ENCODE measurements around the gene LRCH1. TPM values are rescaled to one million over a fixed set of nuclear protein-coding genes. Genes with fewer than 3 reads are reported as not detected.

The LRCH1 gene
- total RNA-seq, 4 donors from 2014 or later = 54.3 to 72.2 (median 57.4) TPM

GRCh38 chr13:46570273-46570672 lies 17.3 kb downstream of the LRCH1 start:
- ATAC-seq = no peak
- H3K4me1 ChIP-seq = peaks cover 19 to 88% (median 24%) of the 10 kb centered on the region in 3 donors
- H3K27ac ChIP-seq = no peak overlapping the region

DNA sequence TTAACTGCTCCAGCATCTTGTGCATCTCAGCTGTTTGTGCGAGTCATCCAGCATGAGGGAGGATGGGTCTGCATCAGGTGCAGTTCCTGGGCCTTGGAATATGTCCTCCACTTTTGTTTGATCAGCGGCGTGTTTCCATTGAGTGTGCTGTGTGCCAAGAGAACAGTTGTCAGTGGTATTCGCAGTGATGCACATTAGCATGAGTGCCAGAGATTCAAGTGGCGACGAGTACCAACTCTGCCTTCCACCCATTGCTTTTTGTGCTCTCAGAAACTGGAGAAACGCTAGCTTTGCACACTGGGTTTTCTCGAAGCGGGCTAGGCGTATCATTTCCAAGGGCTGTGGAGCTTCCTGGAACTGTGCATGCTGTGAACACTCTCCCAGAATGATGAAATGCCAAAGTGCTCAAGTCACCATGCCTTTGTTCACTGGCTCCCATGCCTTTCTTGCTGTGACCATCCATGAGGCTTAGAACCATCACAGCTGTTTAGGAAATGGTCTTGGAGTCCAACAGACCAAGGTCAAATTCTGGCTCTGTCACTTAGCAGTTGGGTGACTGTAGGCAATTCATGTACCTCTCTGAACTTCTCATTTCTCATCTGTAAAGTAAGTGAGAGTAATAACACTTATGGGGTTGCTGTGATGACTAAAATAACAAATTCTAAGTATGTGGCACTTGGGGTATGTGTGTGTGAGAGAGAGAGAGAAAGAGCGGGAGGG lies 18.4 kb downstream of the LRCH1 start:
- Histone ChIP-seq H3K4me1 (peaks cover 27 to 89% (median 29%) of the 10 kb centered on the region in 3 donors), H3K9me3 (no peaks in the 10 kb centered on the region), H3K27me3 (no peaks in the 10 kb centered on the region), H3K4me3 (no peak overlapping the region), H3K36me3 (no peaks in the 10 kb centered on the region), H3K27ac (peak overlapping the region in 3 of 4 donors; percentile 24 to 68 (median 64))
- peak; percentile 38 for ATAC-seq
- 60 to 88% methylated on average over 6 to 7 of the region's 11 CpGs for WGBS, 2 donors (ENCODE audit: low coverage in 1 of 2)
- TF ChIP-seq POLR2AphosphoS5 (IDR thresholded peaks at IDR 0.05) = peak; percentile 56
- TF ChIP-seq POLR2A (IDR thresholded peaks at IDR 0.05) = no peak
- no peak for TF ChIP-seq CTCF (IDR thresholded peaks at IDR 0.05)
- no peak for TF ChIP-seq EP300 (IDR thresholded peaks at IDR 0.05)

More at GRCh38 chr13:46570273-46570672, 17.3 kb downstream of the LRCH1 start:
- TF ChIP-seq POLR2AphosphoS5 (IDR thresholded peaks at IDR 0.05) (no peak), CTCF (IDR thresholded peaks at IDR 0.05) (no peak), POLR2A (IDR thresholded peaks at IDR 0.05) (no peak), EP300 (IDR thresholded peaks at IDR 0.05) (no peak)
- Histone ChIP-seq H3K9me3 (no peaks in the 10 kb centered on the region), H3K4me3 (no peak overlapping the region), H3K36me3 (no peaks in the 10 kb centered on the region), H3K27me3 (no peaks in the 10 kb centered on the region)
- 74 to 75% methylated on average over 3 to 4 of the region's 4 CpGs for WGBS, 2 donors (ENCODE audit: low coverage in 1 of 2)

- Histone ChIP-seq H3K36me3 (no peaks in the 10 kb centered on the region), H3K27ac (peak overlapping the region in 3 of 4 donors; percentile 24 to 68 (median 64)), H3K4me1 (peaks cover 27 to 90% (median 28%) of the 10 kb centered on the region in 3 donors), H3K9me3 (no peaks in the 10 kb centered on the region), H3K4me3 (no peak overlapping the region), H3K27me3 (no peaks in the 10 kb centered on the region)
- TF ChIP-seq CTCF (IDR thresholded peaks at IDR 0.05) = no peak
- TF ChIP-seq POLR2AphosphoS5 (IDR thresholded peaks at IDR 0.05) = no peak
- no peak for TF ChIP-seq EP300 (IDR thresholded peaks at IDR 0.05)
- TF ChIP-seq POLR2A (IDR thresholded peaks at IDR 0.05) = no peak
- 34 to 37% methylated on average over 6 to 7 of the region's 7 CpGs for WGBS, 2 donors (ENCODE audit: low coverage in 1 of 2)
- no peak for ATAC-seq
Observed at GRCh38 chr13:46571909-46572595, 19.1 kb downstream of the LRCH1 start.

GRCh38 chr13:46572752-46573431 lies 19.9 kb downstream of the LRCH1 start:
- Histone ChIP-seq H3K4me3 (no peak overlapping the region), H3K4me1 (peaks cover 28 to 92% (median 34%) of the 10 kb centered on the region in 3 donors), H3K9me3 (no peaks in the 10 kb centered on the region), H3K27me3 (no peaks in the 10 kb centered on the region), H3K36me3 (no peaks in the 10 kb centered on the region), H3K27ac (no peak overlapping the region)
- TF ChIP-seq CTCF (IDR thresholded peaks at IDR 0.05) (no peak), POLR2AphosphoS5 (IDR thresholded peaks at IDR 0.05) (no peak), EP300 (IDR thresholded peaks at IDR 0.05) (no peak), POLR2A (IDR thresholded peaks at IDR 0.05) (no peak)
- 73 to 83% methylated on average over 4 to 6 of the region's 6 CpGs for WGBS, 2 donors (ENCODE audit: low coverage in 1 of 2)
- ATAC-seq = no peak
